Loucy (cell line): ENCODE measurements around the gene UBXN1.

Experiments
- H2AFZ ChIP-seq: fragments of 200-600 bp; sonication (generic); 2 replicates; pipeline ENCODE4 v1.6.0; 2016; ENCODE audit warnings: antibody characterized with exemption, mild to moderate bottlenecking, low read length, moderate library complexity
- H3F3A ChIP-seq: fragments of 200-600 bp; 2 replicates; pipeline ENCODE4 v1.6.0; 2016; ENCODE audit warnings: antibody characterized with exemption, low read depth, mild to moderate bottlenecking
- H3K27me3 ChIP-seq: fragments of 200-600 bp; sonication (generic); 2 replicates; pipeline ENCODE4 v1.6.1; 2014; ENCODE audit warnings: low read length, mild to moderate bottlenecking; ENCODE audit not compliant: insufficient read depth, poor library complexity, severe bottlenecking
- H3K36me3 ChIP-seq: fragments of 200-600 bp; sonication (generic); 2 replicates; pipeline ENCODE4 v1.6.1; 2016; ENCODE audit warnings: low read length; ENCODE audit not compliant: insufficient read depth
- H3K4me1 ChIP-seq: fragments of 200-600 bp; sonication (generic); 2 replicates; pipeline ENCODE4 v1.5.1; 2014; ENCODE audit warnings: low read length, mild to moderate bottlenecking; ENCODE audit not compliant: insufficient read depth, poor library complexity, severe bottlenecking
- H3K4me2 ChIP-seq: fragments of 200-600 bp; sonication (generic); 2 replicates; pipeline ENCODE4 v1.6.0; 2014; ENCODE audit warnings: antibody characterized with exemption, low read length, low read depth, mild to moderate bottlenecking; ENCODE audit not compliant: poor library complexity, severe bottlenecking
- H3K4me3 ChIP-seq: fragments of 200-600 bp; sonication (generic); 2 replicates; pipeline ENCODE4 v1.5.1; 2014; ENCODE audit warnings: low read length, mild to moderate bottlenecking, mixed read lengths; ENCODE audit not compliant: poor library complexity, severe bottlenecking
- H3K79me2 ChIP-seq: fragments of 200-600 bp; sonication (generic); 2 replicates; pipeline ENCODE4 v1.6.1; 2014; ENCODE audit warnings: low read length; ENCODE audit not compliant: insufficient read depth
- H3K9ac ChIP-seq: fragments of 200-600 bp; sonication (generic); 2 replicates; pipeline ENCODE4 v1.6.0; 2014; ENCODE audit warnings: mild to moderate bottlenecking, low read depth, low read length, moderate library complexity; ENCODE audit not compliant: poor library complexity, severe bottlenecking
- H3K9me2 ChIP-seq: fragments of 200-600 bp; sonication (generic); replicated peaks from 2 replicates; pipeline ENCODE4 v1.6.1; 2016; ENCODE audit warnings: low read depth, low read length, mixed read lengths
- H3K9me3 ChIP-seq: fragments of 200-600 bp; sonication (generic); 2 replicates; pipeline ENCODE4 v1.6.1; 2014; ENCODE audit warnings: mild to moderate bottlenecking, antibody characterized with exemption, low read length, low read depth; ENCODE audit not compliant: insufficient read depth
- H4K20me1 ChIP-seq: fragments of 200-600 bp; sonication (generic); 2 replicates; pipeline ENCODE4 v1.6.0; 2014; ENCODE audit warnings: antibody characterized with exemption, low read length, mild to moderate bottlenecking; ENCODE audit not compliant: insufficient read depth, poor library complexity, severe bottlenecking
- CTCF ChIP-seq: fragments of 200-600 bp; sonication (generic); conservative IDR thresholded peaks from 2 replicates; pipeline ENCODE4 v1.5.1; 2014; ENCODE audit warnings: mild to moderate bottlenecking, antibody characterized with exemption, low read length
- EZH2phosphoT487 ChIP-seq: fragments of 200-600 bp; IDR thresholded peaks from 2 replicates; pipeline ENCODE4 v1.6.1; 2018; ENCODE audit warnings: antibody characterized with exemption, mild to moderate bottlenecking, moderate library complexity, borderline replicate concordance

The UBXN1 gene

GRCh38 chr11:62682518-62682917 is 3.6 kb upstream of the UBXN1 start:
- Histone ChIP-seq H3K27me3 (no peaks in the 10 kb centered on the region), H3F3A (no peaks in the 10 kb centered on the region), H3K9ac (no peak overlapping the region), H3K9me3 (no peaks in the 10 kb centered on the region), H3K36me3 (no peaks in the 10 kb centered on the region), H4K20me1 (peaks cover 8% of the 10 kb centered on the region), H3K4me2 (no peak overlapping the region), H3K9me2 (no peaks in the 10 kb centered on the region), H3K79me2 (peaks cover 13% of the 10 kb centered on the region), H3K4me3 (no peak overlapping the region), H3K4me1 (peaks cover 8% of the 10 kb centered on the region), H2AFZ (no peak overlapping the region)
- TF ChIP-seq EZH2phosphoT487, result no peak
- no peak for TF ChIP-seq CTCF

GRCh38 chr11:62680825-62681240 is 2.0 kb upstream of the UBXN1 start:
- TF ChIP-seq CTCF (peak; percentile 63), EZH2phosphoT487 (no peak)
- Histone ChIP-seq H3K79me2 (peaks cover 27% of the 10 kb centered on the region), H3K9ac (no peak overlapping the region), H3K4me1 (peaks cover 17% of the 10 kb centered on the region), H3K36me3 (no peaks in the 10 kb centered on the region), H3K9me3 (no peaks in the 10 kb centered on the region), H2AFZ (peak overlapping the region; percentile 91), H3K4me2 (no peak overlapping the region), H3K27me3 (no peaks in the 10 kb centered on the region), H3K9me2 (no peaks in the 10 kb centered on the region), H3K4me3 (no peak overlapping the region), H3F3A (no peaks in the 10 kb centered on the region), H4K20me1 (peaks cover 21% of the 10 kb centered on the region)

- TF ChIP-seq EZH2phosphoT487, result no peak
- no peak for TF ChIP-seq CTCF
- no peaks in the 10 kb centered on the region for H3F3A ChIP-seq
Measured at GRCh38 chr11:62678433-62678769, 472 bp downstream of the UBXN1 start.

More at GRCh38 chr11:62678433-62678769, 472 bp downstream of the UBXN1 start:
- no peaks in the 10 kb centered on the region for H3K9me2 ChIP-seq
- peaks cover 22% of the 10 kb centered on the region for H4K20me1 ChIP-seq
- peaks cover 18% of the 10 kb centered on the region for H3K4me1 ChIP-seq
- peaks cover 45% of the 10 kb centered on the region for H3K79me2 ChIP-seq
- H3K27me3 ChIP-seq, result no peaks in the 10 kb centered on the region
- no peak overlapping the region for H2AFZ ChIP-seq
- peak overlapping the region; percentile 91 for H3K4me3 ChIP-seq
- H3K9me3 ChIP-seq, result no peaks in the 10 kb centered on the region
- peak overlapping the region; percentile 90 for H3K9ac ChIP-seq
- H3K36me3 ChIP-seq, result no peaks in the 10 kb centered on the region; the same call in 1 of the 2 replicates
- peak overlapping the region; percentile 85 for H3K4me2 ChIP-seq
